Nephron (organoid): Measurements from ENCODE around the gene SOX13.
"Not testable (repeated sequence)": the region's sequence is repeated elsewhere in the genome, so short reads cannot be mapped to it uniquely, and the experiment has no call there.

Source experiments
- H3K27ac Mint-ChIP-seq, 3 experiments: 2 replicates each; pipeline ENCODE4 v1.8.0; 2020; ENCODE audit warnings: mixed read lengths in 3 of 3, mild to moderate bottlenecking in 2 of 3, moderate library complexity in 1 of 3
- H3K27me3 Mint-ChIP-seq: 2 replicates; pipeline ENCODE4 v1.8.0; 2021; ENCODE audit warnings: low read depth, mild to moderate bottlenecking, moderate library complexity, mixed read lengths
- H3K36me3 Mint-ChIP-seq: 2 replicates; pipeline ENCODE4 v1.8.0; 2020; ENCODE audit warnings: low read depth, mixed read lengths
- H3K4me1 Mint-ChIP-seq: 2 replicates; pipeline ENCODE4 v1.8.0; 2020; ENCODE audit warnings: mixed read lengths
- H3K4me3 Mint-ChIP-seq, 3 experiments: 2 replicates each; pipeline ENCODE4 v1.8.0; 2020; ENCODE audit warnings: mild to moderate bottlenecking in 3 of 3, mixed read lengths in 3 of 3, moderate library complexity in 2 of 3
- H3K9me3 Mint-ChIP-seq: 2 replicates; pipeline ENCODE4 v1.8.0; 2020; ENCODE audit warnings: mixed read lengths
- CTCF ChIP-seq, 3 experiments: fragments of 200-600 bp; sonication (generic); IDR thresholded peaks; one replicate each; pipeline ENCODE4 v1.5.0; 2021; ENCODE audit warnings: antibody characterized with exemption in 3 of 3; ENCODE audit not compliant: unreplicated experiment in 3 of 3

Gene SOX13

GRCh38 chr1:204085876-204086275, 13.0 kb downstream of the SOX13 start:
- no peak for TF ChIP-seq CTCF (IDR thresholded peaks at IDR 0.05; ENCODE audit: unreplicated experiment in 3 of 3)
- H3K36me3 Mint-ChIP-seq = no peaks in the 10 kb centered on the region
- no peaks in the 10 kb centered on the region for H3K27me3 Mint-ChIP-seq
- H3K9me3 Mint-ChIP-seq = no peaks in the 10 kb centered on the region
- peak overlapping the region; percentile 37 to 94 (median 90) for H3K27ac Mint-ChIP-seq
- no peak overlapping the region for H3K4me3 Mint-ChIP-seq
- peaks cover 76% of the 10 kb centered on the region for H3K4me1 Mint-ChIP-seq

GRCh38 chr1:204087181-204087892, 14.4 kb downstream of the SOX13 start:
- Mint-ChIP-seq H3K27ac (peak overlapping the region; percentile 34 to 99 (median 89)), H3K36me3 (no peaks in the 10 kb centered on the region), H3K9me3 (no peaks in the 10 kb centered on the region), H3K27me3 (no peaks in the 10 kb centered on the region), H3K4me1 (peaks cover 75% of the 10 kb centered on the region), H3K4me3 (no peak overlapping the region)
- no peak for TF ChIP-seq CTCF (IDR thresholded peaks at IDR 0.05; ENCODE audit: unreplicated experiment in 3 of 3)

- Mint-ChIP-seq H3K4me3 (peak overlapping the region in 1 of 3 experiments; percentile 47), H3K27me3 (no peaks in the 10 kb centered on the region), H3K27ac (peak overlapping the region; percentile 89 to 99 (median 97)), H3K9me3 (no peaks in the 10 kb centered on the region), H3K36me3 (no peaks in the 10 kb centered on the region), H3K4me1 (peaks cover 74% of the 10 kb centered on the region)
- no peak for TF ChIP-seq CTCF (IDR thresholded peaks at IDR 0.05; ENCODE audit: unreplicated experiment in 3 of 3)
Observed at GRCh38 chr1:204087893-204088528, 15.1 kb downstream of the SOX13 start.

GRCh38 chr1:204088596-204088995, 15.7 kb downstream of the SOX13 start:
- H3K4me3 Mint-ChIP-seq = peak overlapping the region; percentile 10 to 63 (median 46)
- H3K9me3 Mint-ChIP-seq = no peaks in the 10 kb centered on the region
- no peaks in the 10 kb centered on the region for H3K36me3 Mint-ChIP-seq
- no peak for TF ChIP-seq CTCF (IDR thresholded peaks at IDR 0.05; ENCODE audit: unreplicated experiment in 3 of 3)
- H3K27me3 Mint-ChIP-seq = no peaks in the 10 kb centered on the region
- H3K4me1 Mint-ChIP-seq = peaks cover 72% of the 10 kb centered on the region
- H3K27ac Mint-ChIP-seq = peak overlapping the region; percentile 89 to 99 (median 97)

- H3K4me1 Mint-ChIP-seq = peaks cover 72% of the 10 kb centered on the region
- H3K9me3 Mint-ChIP-seq = no peaks in the 10 kb centered on the region
- H3K4me3 Mint-ChIP-seq = peak overlapping the region; percentile 10 to 63 (median 46)
Observed at GRCh38 chr1:204089044-204089751, 16.3 kb downstream of the SOX13 start.

GRCh38 chr1:204090132-204090531, 17.2 kb downstream of the SOX13 start:
- peaks cover 72% of the 10 kb centered on the region for H3K4me1 Mint-ChIP-seq
- H3K36me3 Mint-ChIP-seq, H3K27me3 Mint-ChIP-seq, H3K9me3 Mint-ChIP-seq, H3K4me3 Mint-ChIP-seq: not testable (repeated sequence)
- H3K27ac Mint-ChIP-seq = peak overlapping the region; percentile 89 to 99 (median 97)

More at GRCh38 chr1:204089044-204089751, 16.3 kb downstream of the SOX13 start:
- no peaks in the 10 kb centered on the region for H3K27me3 Mint-ChIP-seq
- peak in 1 of 3 experiments; percentile 21 for TF ChIP-seq CTCF (IDR thresholded peaks at IDR 0.05; ENCODE audit: unreplicated experiment in 3 of 3)
- peak overlapping the region; percentile 89 to 99 (median 97) for H3K27ac Mint-ChIP-seq
- no peaks in the 10 kb centered on the region for H3K36me3 Mint-ChIP-seq
